PC-9 (cell line): ENCODE measurements around the gene GPSM1. TPM values are rescaled to one million over a fixed set of nuclear protein-coding genes. Genes with fewer than 3 reads are reported as not detected.
"Not testable (repeated sequence)": the region's sequence is repeated elsewhere in the genome, so short reads cannot be mapped to it uniquely, and the experiment has no call there.

ENCODE experiments used
- BruUV-seq: library from RNA; stranded (reverse); fragments of 400-500 nt; replicated peaks from 2 replicates; lab custom pipeline; 2021; lab: Mats Ljungman, UMichigan
- CTCF ChIA-PET: fragments of 300-600 bp; sonication (Branson Sonifier 250); formaldehyde crosslinking; loops from one replicate; lab custom pipeline; 2022; ENCODE audit warnings: antibody characterized with exemption; lab: Charles Lee
- POLR2A ChIA-PET: fragments of 300-600 bp; sonication (Branson Sonifier 250); formaldehyde crosslinking; loops from one replicate; lab custom pipeline; 2022; ENCODE audit warnings: antibody characterized with exemption; ENCODE audit not compliant: unreplicated experiment; lab: Charles Lee
- DNase-seq, 2 experiments: peaks; one replicate each; pipeline versions ENCODE4 v3.0.0 to v3.0.0-alpha.2; 2015 to 2022; ENCODE audit warnings: mixed read lengths in 1 of 2
- H2AFZ ChIP-seq: fragments of 200-600 bp; sonication (generic); 2 replicates; pipeline ENCODE4 v1.8.1; 2017; ENCODE audit warnings: antibody characterized with exemption
- H3F3A ChIP-seq: fragments of 200-600 bp; sonication (generic); 2 replicates; pipeline ENCODE4 v1.8.1; 2017; ENCODE audit warnings: antibody characterized with exemption, mild to moderate bottlenecking, low read depth; ENCODE audit not compliant: insufficient read depth
- H3K27ac ChIP-seq: fragments of 200-600 bp; sonication (generic); 2 replicates; pipeline ENCODE4 v1.6.1; 2016; ENCODE audit warnings: mixed run types
- H3K27me3 ChIP-seq: fragments of 200-600 bp; sonication (generic); 2 replicates; pipeline ENCODE4 v1.6.1; 2016; ENCODE audit warnings: low read depth, mixed run types; ENCODE audit not compliant: insufficient read depth
- H3K36me3 ChIP-seq: fragments of 200-600 bp; sonication (generic); 2 replicates; pipeline ENCODE4 v1.6.1; 2016; ENCODE audit warnings: low read depth, mixed run types
- H3K4me1 ChIP-seq: fragments of 200-600 bp; sonication (generic); replicated peaks from 2 replicates; pipeline ENCODE4 v1.6.1; 2016; ENCODE audit warnings: mixed run types; ENCODE audit not compliant: insufficient read depth
- H3K4me2 ChIP-seq: fragments of 200-600 bp; sonication (generic); 2 replicates; pipeline ENCODE4 v1.6.1; 2017; ENCODE audit warnings: mixed run types
- H3K4me3 ChIP-seq: fragments of 200-600 bp; sonication (generic); 2 replicates; pipeline ENCODE4 v1.6.1; 2016; ENCODE audit warnings: mixed run types
- H3K79me2 ChIP-seq: fragments of 200-600 bp; sonication (generic); 2 replicates; pipeline ENCODE4 v1.6.1; 2017; ENCODE audit warnings: low read depth, mixed run types
- H3K9me2 ChIP-seq: fragments of 200-600 bp; sonication (generic); 2 replicates; pipeline ENCODE4 v1.8.1; 2017; ENCODE audit warnings: mild to moderate bottlenecking; ENCODE audit not compliant: insufficient read depth
- H3K9me3 ChIP-seq: fragments of 200-600 bp; sonication (generic); 2 replicates; pipeline ENCODE4 v1.8.1; 2016; ENCODE audit warnings: low read depth; ENCODE audit not compliant: insufficient read depth
- H4K20me1 ChIP-seq: fragments of 200-600 bp; sonication (generic); 2 replicates; pipeline ENCODE4 v1.8.1; 2017; ENCODE audit not compliant: insufficient read depth
- EZH2 ChIP-seq: fragments of 200-600 bp; sonication (generic); IDR thresholded peaks from 2 replicates; pipeline ENCODE4 v1.8.0; 2017; ENCODE audit warnings: antibody characterized with exemption, low read depth
- intact Hi-C: fragments of 100-400 bp; cut with micrococcal nuclease; formaldehyde crosslinking; loops from one replicate; pipeline ENCODE4 v1.10.0; 2022; ENCODE audit not compliant: unreplicated experiment
- total RNA-seq: library from RNA; stranded (reverse); gene quantifications from 2 replicates; pipeline ENCODE4 v1.2.3, GENCODE V29; 2021
- TF ChIP-seq, protein P1 (sequence below): fragments of 200-600 bp; sonication (generic); conservative IDR thresholded peaks from 2 replicates; pipeline ENCODE4 v1.6.1; 2017; ENCODE audit warnings: mixed run types, antibody characterized with exemption, mild to moderate bottlenecking, moderate library complexity

GPSM1 gene
- total RNA-seq, 1 experiment from 2014 or later: 5.5 TPM

GRCh38 chr9:136351252-136351800 lies 24.0 kb downstream of the GPSM1 start:
- Histone ChIP-seq H3K27ac (no peak overlapping the region), H3K4me3 (no peak overlapping the region), H3K9me2 (no peaks in the 10 kb centered on the region), H3K9me3 (no peaks in the 10 kb centered on the region), H3K36me3 (no peaks in the 10 kb centered on the region), H3K4me1 (peaks cover 2% of the 10 kb centered on the region), H3K4me2 (no peak overlapping the region), H2AFZ (no peak overlapping the region), H3F3A (peaks cover 12% of the 10 kb centered on the region; the same call in 1 of the 2 replicates), H3K27me3 (no peaks in the 10 kb centered on the region), H4K20me1 (no peaks in the 10 kb centered on the region), H3K79me2 (no peaks in the 10 kb centered on the region)
- no peak for DNase-seq
- CTCF ChIA-PET: no interaction called here
- intact Hi-C loops: no loop called here
- TF ChIP-seq EZH2: no peak
- TF ChIP-seq, protein P1, sequence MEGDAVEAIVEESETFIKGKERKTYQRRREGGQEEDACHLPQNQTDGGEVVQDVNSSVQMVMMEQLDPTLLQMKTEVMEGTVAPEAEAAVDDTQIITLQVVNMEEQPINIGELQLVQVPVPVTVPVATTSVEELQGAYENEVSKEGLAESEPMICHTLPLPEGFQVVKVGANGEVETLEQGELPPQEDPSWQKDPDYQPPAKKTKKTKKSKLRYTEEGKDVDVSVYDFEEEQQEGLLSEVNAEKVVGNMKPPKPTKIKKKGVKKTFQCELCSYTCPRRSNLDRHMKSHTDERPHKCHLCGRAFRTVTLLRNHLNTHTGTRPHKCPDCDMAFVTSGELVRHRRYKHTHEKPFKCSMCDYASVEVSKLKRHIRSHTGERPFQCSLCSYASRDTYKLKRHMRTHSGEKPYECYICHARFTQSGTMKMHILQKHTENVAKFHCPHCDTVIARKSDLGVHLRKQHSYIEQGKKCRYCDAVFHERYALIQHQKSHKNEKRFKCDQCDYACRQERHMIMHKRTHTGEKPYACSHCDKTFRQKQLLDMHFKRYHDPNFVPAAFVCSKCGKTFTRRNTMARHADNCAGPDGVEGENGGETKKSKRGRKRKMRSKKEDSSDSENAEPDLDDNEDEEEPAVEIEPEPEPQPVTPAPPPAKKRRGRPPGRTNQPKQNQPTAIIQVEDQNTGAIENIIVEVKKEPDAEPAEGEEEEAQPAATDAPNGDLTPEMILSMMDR: no peak
- POLR2A ChIA-PET: interaction anchor here (0.5 kb wide), 1 partner anchor 272 kb away, joined by 3 read pairs; no protein-coding TSS in a partner anchor
- no TSS peak for BruUV-seq

- CTCF ChIA-PET: not testable (repeated sequence)
Measured at GRCh38 chr9:136351868-136352267, 24.5 kb downstream of the GPSM1 start.

GRCh38 chr9:136352682-136353081 lies 25.3 kb downstream of the GPSM1 start:
- Histone ChIP-seq H3K4me1 (no peaks in the 10 kb centered on the region; the same call in 1 of the 2 replicates), H3K27me3 (no peaks in the 10 kb centered on the region), H3F3A (peaks cover 12% of the 10 kb centered on the region; the same call in 1 of the 2 replicates), H3K4me3 (no peak overlapping the region), H3K79me2 (no peaks in the 10 kb centered on the region), H2AFZ (no peak overlapping the region), H3K4me2 (no peak overlapping the region), H3K36me3 (no peaks in the 10 kb centered on the region), H3K27ac (no peak overlapping the region), H4K20me1 (no peaks in the 10 kb centered on the region), H3K9me2 (no peaks in the 10 kb centered on the region), H3K9me3 (no peaks in the 10 kb centered on the region)
- DNase-seq: no peak
- ChIA-PET CTCF (no interaction called here), POLR2A (no interaction called here)
- TF ChIP-seq, protein P1: no peak
- no peak for TF ChIP-seq EZH2
- intact Hi-C loops: no loop called here
- BruUV-seq: no TSS peak

More at GRCh38 chr9:136351868-136352267, 24.5 kb downstream of the GPSM1 start:
- DNase-seq, H4K20me1 ChIP-seq, H2AFZ ChIP-seq, H3K27me3 ChIP-seq, intact Hi-C loops, H3K4me1 ChIP-seq, H3K4me3 ChIP-seq, H3K36me3 ChIP-seq, H3K79me2 ChIP-seq, BruUV-seq, H3K4me2 ChIP-seq, H3K27ac ChIP-seq, H3K9me3 ChIP-seq, H3K9me2 ChIP-seq: not testable (repeated sequence)
- POLR2A ChIA-PET: interaction anchor here (0.5 kb wide), 1 partner anchor 272 kb away, joined by 3 read pairs; no protein-coding TSS in a partner anchor
- H3F3A ChIP-seq: peaks cover 12% of the 10 kb centered on the region; the same call in 1 of the 2 replicates
